GM12878 (cell line): ENCODE data around the gene TRPM1. TPM values are rescaled to one million over a fixed set of nuclear protein-coding genes. Genes with fewer than 3 reads are reported as not detected.

Experiments
- ATAC-seq: fragments of 200-7000 bp; cut with Tn5 transposase; 3 replicates; pipeline ENCODE4 v1.9.1; 2020; ENCODE audit warnings: mild to moderate bottlenecking, moderate library complexity
- BruUV-seq: library from RNA; stranded (reverse); fragments of 400-500 nt; replicated peaks from 2 replicates; lab custom pipeline; 2021; lab: Mats Ljungman, UMichigan
- CTCF ChIA-PET: fragments of 300-600 bp; sonication (Branson Sonifier 250); formaldehyde crosslinking; extraction: SDS; loops from one replicate; lab custom pipeline; 2021; ENCODE audit warnings: inconsistent platforms; lab: Yijun Ruan, JAX
- POLR2A ChIA-PET: fragments of 350-600 bp; formaldehyde crosslinking; extraction: SDS; loops from one replicate; lab custom pipeline; 2021; ENCODE audit warnings: inconsistent platforms; lab: Charles Lee
- RAD21 ChIA-PET: fragments of 300-600 bp; sonication (Branson Sonifier 250); formaldehyde crosslinking; loops from one replicate; lab custom pipeline; 2023; ENCODE audit warnings: antibody characterized with exemption; ENCODE audit not compliant: unreplicated experiment; lab: Charles Lee
- SMC1A ChIA-PET: fragments of 300-600 bp; sonication (Branson Sonifier 250); formaldehyde crosslinking; loops from one replicate; lab custom pipeline; 2023; ENCODE audit not compliant: unreplicated experiment, uncharacterized antibody; lab: Charles Lee
- DNase-seq: peaks from one replicate; pipeline ENCODE4 v3.0.0-alpha.2; 2011; ENCODE audit warnings: low read depth, low spot score
- FAIRE-seq: peaks from 3 replicates; lab custom pipeline; 2011; peaks lifted over from hg19 to GRCh38; lab: Jason Lieb, UNC
- H2AFZ ChIP-seq: 2 replicates; pipeline ENCODE4 v1.6.0; 2011; ENCODE audit warnings: low read depth, low read length, control low read depth; ENCODE audit not compliant: control insufficient read depth
- H3K27ac ChIP-seq: 2 replicates; pipeline ENCODE4 v1.5.1; 2011; ENCODE audit warnings: control low read depth; ENCODE audit not compliant: control insufficient read depth, insufficient read depth
- H3K27me3 ChIP-seq, 2 experiments: replicated peaks in 1 of 2; 2 replicates each; pipeline versions ENCODE4 v1.6.0 to v1.6.1; 2011; ENCODE audit warnings: low read length in 1 of 2; ENCODE audit not compliant: control insufficient read depth in 2 of 2, insufficient read depth in 2 of 2
- H3K36me3 ChIP-seq, 2 experiments: 2 replicates each; pipeline ENCODE4 v1.5.1; 2011; ENCODE audit warnings: low read length in 1 of 2; ENCODE audit not compliant: control insufficient read depth in 2 of 2, insufficient read depth in 2 of 2
- H3K4me1 ChIP-seq: 2 replicates; pipeline ENCODE4 v1.6.1; 2011; ENCODE audit warnings: mild to moderate bottlenecking, low read length, moderate library complexity, mixed read lengths; ENCODE audit not compliant: control insufficient read depth, insufficient read depth
- H3K4me2 ChIP-seq: 2 replicates; pipeline ENCODE4 v1.6.0; 2011; ENCODE audit warnings: control low read depth; ENCODE audit not compliant: control insufficient read depth, insufficient read depth
- H3K4me3 ChIP-seq: fragments of 200-600 bp; sonication (generic); 2 replicates; pipeline ENCODE4 v1.5.1; 2016
- H3K79me2 ChIP-seq: 2 replicates; pipeline ENCODE4 v1.6.0; 2011; ENCODE audit warnings: low read length; ENCODE audit not compliant: control insufficient read depth, insufficient read depth
- H3K9ac ChIP-seq: 2 replicates; pipeline ENCODE4 v1.8.0; 2011; ENCODE audit warnings: low read length, control low read depth, mixed read lengths; ENCODE audit not compliant: control insufficient read depth, insufficient read depth
- H3K9me3 ChIP-seq: replicated peaks from 3 replicates; pipeline ENCODE4 v1.5.1; 2011; ENCODE audit warnings: mild to moderate bottlenecking, low read length; ENCODE audit not compliant: control insufficient read depth, insufficient read depth
- H4K20me1 ChIP-seq: 2 replicates; pipeline ENCODE4 v1.6.0; 2011; ENCODE audit not compliant: control insufficient read depth, insufficient read depth
- BACH1 ChIP-seq: fragments of 450-650 bp; IDR thresholded peaks from 2 replicates; pipeline ENCODE4 v1.6.1; 2017; ENCODE audit warnings: mild to moderate bottlenecking, borderline replicate concordance
- BRCA1 ChIP-seq: IDR thresholded peaks from 2 replicates; pipeline ENCODE4 v1.6.1; 2011; ENCODE audit warnings: low read depth, low read length, improper control_type of control experiment
- FOS ChIP-seq: IDR thresholded peaks from 3 replicates; pipeline ENCODE4 v1.6.1; 2011; ENCODE audit warnings: borderline replicate concordance; ENCODE audit not compliant: insufficient read length; ENCODE audit errors: extremely low read depth
- HDAC2 ChIP-seq: fragments of 200-600 bp; sonication (generic); IDR thresholded peaks from 2 replicates; pipeline ENCODE4 v1.6.1; 2017
- IKZF1 ChIP-seq: fragments of 450-650 bp; conservative IDR thresholded peaks from 2 replicates; pipeline ENCODE4 v1.6.1; 2017; ENCODE audit warnings: antibody characterized with exemption, mild to moderate bottlenecking
- IKZF2 ChIP-seq, 2 experiments: fragments of 450-650 bp; IDR thresholded peaks; 2 replicates each; pipeline ENCODE4 v1.6.1; 2017; ENCODE audit warnings: mild to moderate bottlenecking in 2 of 2, moderate library complexity in 2 of 2
- MEF2A ChIP-seq: IDR thresholded peaks from 2 replicates; pipeline ENCODE4 v1.6.1; 2011; ENCODE audit warnings: low read depth, mild to moderate bottlenecking, low read length, moderate library complexity; ENCODE audit not compliant: insufficient read depth
- MXI1 ChIP-seq: fragments of 150-350 bp; IDR thresholded peaks from 2 replicates; pipeline ENCODE4 v1.6.1; 2011; ENCODE audit warnings: low read depth, mild to moderate bottlenecking, inconsistent platforms, low read length, improper control_type of control experiment
- MYB ChIP-seq: fragments of 150-350 bp; IDR thresholded peaks from 2 replicates; pipeline ENCODE4 v1.6.1; 2014; ENCODE audit warnings: mild to moderate bottlenecking, low read depth, low read length, borderline replicate concordance
- RAD21 ChIP-seq: IDR thresholded peaks from 2 replicates; pipeline ENCODE4 v1.6.1; 2011; ENCODE audit warnings: mild to moderate bottlenecking, low read depth, low read length, moderate library complexity; ENCODE audit not compliant: insufficient read depth
- RUNX3 ChIP-seq: IDR thresholded peaks from 2 replicates; pipeline ENCODE4 v1.6.1; 2012; ENCODE audit warnings: low read length, inconsistent platforms
- SMAD1 ChIP-seq: fragments of 450-650 bp; IDR thresholded peaks from 2 replicates; pipeline ENCODE4 v1.6.1; 2018; ENCODE audit warnings: mild to moderate bottlenecking, low read depth; ENCODE audit not compliant: partially characterized antibody
- WRNIP1 ChIP-seq: IDR thresholded peaks from 2 replicates; pipeline ENCODE4 v1.6.1; 2011; ENCODE audit warnings: low read depth, low read length, improper control_type of control experiment, borderline replicate concordance
- ZNF207 ChIP-seq: fragments of 450-650 bp; IDR thresholded peaks from 2 replicates; pipeline ENCODE4 v1.6.1; 2014; ENCODE audit warnings: antibody characterized with exemption, mild to moderate bottlenecking, borderline replicate concordance
- WGBS: methylation state at CpG from one replicate; pipeline ENCODE4 v1.1.6; 2016; ENCODE audit warnings: low lambda C conversion rate; ENCODE audit not compliant: insufficient replicate concordance, insufficient coverage; ENCODE audit errors: missing lambda C conversion rate; 5-methylcytosine and 5-hydroxymethylcytosine counted together
- in situ Hi-C: fragments of 300-500 bp; cut with MboI; formaldehyde crosslinking; loops from 9 replicates; pipeline ENCODE4 v1.14.3; 2018; ENCODE audit warnings: mixed read lengths
- intact Hi-C: fragments of 100-400 bp; cut with micrococcal nuclease; formaldehyde crosslinking; loops from one replicate; pipeline ENCODE4 v1.14.2; 2022; ENCODE audit not compliant: unreplicated experiment
- polyA plus RNA-seq, 11 experiments: library from polyadenylated mRNA; depleted of rRNA in 4 of 11; unstranded in 6 of 11; stranded (reverse) in 5 of 11; fragments of >200 nt; fragmentation: Nextera tagmentation in 4 of 11; fragmentation: Illumina TruSeq in 1 of 11; extraction: Ambion mirVana in 4 of 11; extraction: Trizol in 1 of 11; gene quantifications; 1 replicate in 1 of 11; 2 replicates in 10 of 11; pipeline versions ENCODE4 v1.2.1 to v1.2.3, GENCODE V29; 2011 to 2016; ENCODE audit warnings: inconsistent platforms in 2 of 11, missing spikeins in 2 of 11, low read depth in 1 of 11
- total RNA-seq, 4 experiments: library from RNA; depleted of rRNA in 3 of 4; stranded (reverse); fragments of >200 nt in 3 of 4; fragmentation: Illumina TruSeq in 1 of 4; extraction: Trizol in 1 of 4; gene quantifications; 2 replicates each; pipeline versions ENCODE4 v1.2.1 to v1.2.3, GENCODE V29; 2013 to 2021
- TF ChIP-seq, protein P1 (sequence below): fragments of 450-650 bp; IDR thresholded peaks from 2 replicates; pipeline ENCODE4 v1.6.1; 2017; ENCODE audit warnings: mild to moderate bottlenecking
- TF ChIP-seq, protein P2 (sequence below): fragments of 450-650 bp; IDR thresholded peaks from 2 replicates; pipeline ENCODE4 v1.6.1; 2018; ENCODE audit warnings: borderline replicate concordance, mild to moderate bottlenecking; ENCODE audit not compliant: partially characterized antibody
- TF ChIP-seq, protein P3 (sequence below): IDR thresholded peaks from 2 replicates; pipeline ENCODE4 v1.6.1; 2011; ENCODE audit warnings: borderline replicate concordance, low read depth, mild to moderate bottlenecking, moderate library complexity, mixed read lengths, low read length; ENCODE audit not compliant: insufficient read depth; ENCODE audit errors: extremely low read length

TRPM1 gene
- total and polyA plus RNA-seq, 10 of the 15 experiments (the other 5 are each of a cell fraction or from before 2014, with no cell fraction given), result 0.01 to 0.10 (median 0.05) TPM; not detected in 4

DNA sequence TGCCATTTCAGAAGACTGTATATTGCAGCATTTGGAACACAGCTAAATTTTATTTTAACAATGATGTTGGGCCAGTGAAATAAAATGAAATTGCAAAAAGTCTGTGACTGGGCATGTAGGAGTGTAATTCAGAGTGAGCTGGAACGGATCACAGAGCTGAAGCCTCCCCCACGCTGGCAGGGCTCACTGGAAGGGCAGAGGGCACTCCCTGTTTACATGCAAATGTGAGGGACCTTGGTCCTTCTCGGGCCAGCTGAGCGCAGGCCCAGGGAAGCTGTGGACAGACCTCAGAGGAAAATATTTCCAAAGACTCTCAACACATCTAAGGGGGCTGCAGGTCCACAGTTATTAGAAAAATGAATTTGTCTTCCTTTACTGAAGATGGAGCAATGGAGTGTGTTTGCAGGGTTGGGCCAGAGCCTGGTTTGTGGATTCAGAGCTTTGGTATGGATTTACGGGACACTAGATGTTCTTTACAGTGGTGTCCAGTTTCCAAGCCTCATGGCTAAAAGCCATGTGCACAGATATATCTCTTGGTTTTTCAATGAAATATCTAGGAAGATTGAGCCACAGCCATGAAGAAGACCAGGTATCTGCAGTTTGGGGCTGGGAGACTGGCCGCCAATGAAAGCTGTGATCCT is 32.0 kb downstream of the TRPM1 start (continued):
- no peak for TF ChIP-seq BACH1

DNA sequence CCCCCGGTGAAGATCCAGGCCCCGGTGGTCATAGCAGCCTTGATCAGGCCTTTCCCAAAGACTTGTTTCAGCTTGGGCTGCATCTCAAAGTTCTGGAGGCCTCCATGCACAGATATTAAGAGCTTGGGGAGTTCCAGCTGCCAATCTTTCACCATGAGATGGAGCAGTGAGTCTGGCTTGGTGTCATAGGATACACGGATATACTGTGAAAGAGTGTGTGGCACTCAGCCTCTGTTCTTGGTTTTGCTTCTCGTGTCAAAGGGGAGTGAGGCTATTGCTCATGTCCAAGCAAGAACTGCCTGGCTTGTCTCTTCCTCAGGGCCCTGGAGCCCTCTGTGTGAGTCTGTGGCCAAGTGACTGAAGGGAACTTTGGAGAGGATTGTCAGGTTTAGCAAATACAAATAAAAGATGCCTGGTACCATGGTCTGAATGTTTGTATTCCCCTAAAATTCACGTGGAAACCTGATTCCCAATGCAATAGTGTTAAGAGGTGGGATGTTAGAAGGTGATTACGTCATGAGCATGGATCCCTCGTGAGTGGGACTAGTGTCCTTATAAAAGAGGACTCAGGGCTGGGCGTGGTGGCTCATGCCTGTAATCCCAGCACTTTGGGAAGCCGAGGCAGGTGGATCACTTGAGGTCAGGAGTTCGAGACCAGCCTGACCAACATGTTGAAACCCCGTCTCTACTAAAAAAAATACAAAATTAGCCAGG is 33.5 kb downstream of the TRPM1 start:
- Histone ChIP-seq H3K9ac (no peak overlapping the region), H3K79me2 (no peaks in the 10 kb centered on the region), H3K9me3 (no peaks in the 10 kb centered on the region), H4K20me1 (no peaks in the 10 kb centered on the region), H3K4me1 (no peaks in the 10 kb centered on the region), H3K27me3 (no peaks in the 10 kb centered on the region), H3K4me2 (no peak overlapping the region), H2AFZ (no peak overlapping the region), H3K27ac (no peak overlapping the region), H3K36me3 (no peaks in the 10 kb centered on the region), H3K4me3 (no peak overlapping the region)
- intact Hi-C loops, result no loop called here
- FAIRE-seq (no peak), DNase-seq (no peak), ATAC-seq (no peak)
- RAD21 ChIA-PET, result no interaction called here
- BruUV-seq, result no TSS peak
- POLR2A ChIA-PET, result no interaction called here
- CTCF ChIA-PET, result no interaction called here
- in situ Hi-C loops, result no loop called here
- TF ChIP-seq ZNF207 (no peak), HDAC2 (no peak), WRNIP1 (no peak), FOS (no peak), RAD21 (no peak), SMAD1 (no peak), MEF2A (no peak), IKZF1 (no peak), MYB (no peak), IKZF2 (IDR thresholded peaks at IDR 0.05) (no peak), MXI1 (no peak), RUNX3 (no peak), BRCA1 (no peak)
- TF ChIP-seq, protein P1, sequence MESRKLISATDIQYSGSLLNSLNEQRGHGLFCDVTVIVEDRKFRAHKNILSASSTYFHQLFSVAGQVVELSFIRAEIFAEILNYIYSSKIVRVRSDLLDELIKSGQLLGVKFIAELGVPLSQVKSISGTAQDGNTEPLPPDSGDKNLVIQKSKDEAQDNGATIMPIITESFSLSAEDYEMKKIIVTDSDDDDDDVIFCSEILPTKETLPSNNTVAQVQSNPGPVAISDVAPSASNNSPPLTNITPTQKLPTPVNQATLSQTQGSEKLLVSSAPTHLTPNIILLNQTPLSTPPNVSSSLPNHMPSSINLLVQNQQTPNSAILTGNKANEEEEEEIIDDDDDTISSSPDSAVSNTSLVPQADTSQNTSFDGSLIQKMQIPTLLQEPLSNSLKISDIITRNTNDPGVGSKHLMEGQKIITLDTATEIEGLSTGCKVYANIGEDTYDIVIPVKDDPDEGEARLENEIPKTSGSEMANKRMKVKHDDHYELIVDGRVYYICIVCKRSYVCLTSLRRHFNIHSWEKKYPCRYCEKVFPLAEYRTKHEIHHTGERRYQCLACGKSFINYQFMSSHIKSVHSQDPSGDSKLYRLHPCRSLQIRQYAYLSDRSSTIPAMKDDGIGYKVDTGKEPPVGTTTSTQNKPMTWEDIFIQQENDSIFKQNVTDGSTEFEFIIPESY, result no peak
- TF ChIP-seq, protein P2, sequence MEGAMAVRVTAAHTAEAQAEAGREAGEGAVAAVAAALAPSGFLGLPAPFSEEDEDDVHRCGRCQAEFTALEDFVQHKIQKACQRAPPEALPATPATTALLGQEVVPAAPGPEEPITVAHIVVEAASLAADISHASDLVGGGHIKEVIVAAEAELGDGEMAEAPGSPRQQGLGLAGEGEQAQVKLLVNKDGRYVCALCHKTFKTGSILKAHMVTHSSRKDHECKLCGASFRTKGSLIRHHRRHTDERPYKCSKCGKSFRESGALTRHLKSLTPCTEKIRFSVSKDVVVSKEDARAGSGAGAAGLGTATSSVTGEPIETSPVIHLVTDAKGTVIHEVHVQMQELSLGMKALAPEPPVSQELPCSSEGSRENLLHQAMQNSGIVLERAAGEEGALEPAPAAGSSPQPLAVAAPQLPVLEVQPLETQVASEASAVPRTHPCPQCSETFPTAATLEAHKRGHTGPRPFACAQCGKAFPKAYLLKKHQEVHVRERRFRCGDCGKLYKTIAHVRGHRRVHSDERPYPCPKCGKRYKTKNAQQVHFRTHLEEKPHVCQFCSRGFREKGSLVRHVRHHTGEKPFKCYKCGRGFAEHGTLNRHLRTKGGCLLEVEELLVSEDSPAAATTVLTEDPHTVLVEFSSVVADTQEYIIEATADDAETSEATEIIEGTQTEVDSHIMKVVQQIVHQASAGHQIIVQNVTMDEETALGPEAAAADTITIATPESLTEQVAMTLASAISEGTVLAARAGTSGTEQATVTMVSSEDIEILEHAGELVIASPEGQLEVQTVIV, result no peak
- TF ChIP-seq, protein P3, sequence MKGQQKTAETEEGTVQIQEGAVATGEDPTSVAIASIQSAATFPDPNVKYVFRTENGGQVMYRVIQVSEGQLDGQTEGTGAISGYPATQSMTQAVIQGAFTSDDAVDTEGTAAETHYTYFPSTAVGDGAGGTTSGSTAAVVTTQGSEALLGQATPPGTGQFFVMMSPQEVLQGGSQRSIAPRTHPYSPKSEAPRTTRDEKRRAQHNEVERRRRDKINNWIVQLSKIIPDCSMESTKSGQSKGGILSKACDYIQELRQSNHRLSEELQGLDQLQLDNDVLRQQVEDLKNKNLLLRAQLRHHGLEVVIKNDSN, result no peak
- WGBS, result 36% methylated on average over 11 of the region's 11 CpGs
- SMC1A ChIA-PET, result interaction anchor here (0.9 to 1.0 kb wide), 2 partner anchors 54 to 138 kb away, joined by 3 read pairs; no protein-coding TSS in a partner anchor
